Common myeloid progenitor, CD34-positive (primary cell): ENCODE data around the gene MRPL28.
"Not testable (repeated sequence)": the region's sequence is repeated elsewhere in the genome, so short reads cannot be mapped to it uniquely, and the experiment has no call there.

ENCODE experiments used
- CTCF ChIA-PET: fragments of 350-600 bp; sonication (Branson Sonifier 250); formaldehyde crosslinking; loops from one replicate; lab custom pipeline; 2021; ENCODE audit warnings: antibody characterized with exemption; lab: Charles Lee
- POLR2A ChIA-PET: fragments of 350-600 bp; sonication (Branson Sonifier 250); formaldehyde crosslinking; loops from one replicate; lab custom pipeline; 2021; ENCODE audit warnings: antibody characterized with exemption; lab: Charles Lee
- DNase-seq, 3 donors: peaks; one replicate each; pipeline versions ENCODE4 v3.0.0 to v3.0.0-alpha.2; 2013
- H3K27ac ChIP-seq, 2 experiments: 1 replicate in 1 of 2; 2 replicates in 1 of 2; pipeline ENCODE4 v1.7.0; 2013; ENCODE audit warnings: inconsistent platforms in 2 of 2, low read length in 2 of 2, mild to moderate bottlenecking in 2 of 2, low read depth in 1 of 2, moderate library complexity in 1 of 2; ENCODE audit not compliant: severe bottlenecking in 2 of 2, insufficient read depth in 1 of 2, poor library complexity in 1 of 2
- H3K27me3 ChIP-seq, 5 experiments: replicated peaks in 2 of 5; 1 replicate in 3 of 5; 2 replicates in 2 of 5; pipeline versions ENCODE4 v1.6.1 to v1.7.0; 2013; ENCODE audit warnings: low read length in 4 of 5, mild to moderate bottlenecking in 2 of 5, moderate library complexity in 2 of 5, inconsistent platforms in 1 of 5; ENCODE audit not compliant: insufficient read depth in 5 of 5, control insufficient read depth in 4 of 5
- H3K36me3 ChIP-seq, 4 experiments: 1 replicate in 2 of 4; 2 replicates in 2 of 4; pipeline versions ENCODE4 v1.6.1 to v1.7.0; 2013; ENCODE audit warnings: low read length in 3 of 4, control low read depth in 1 of 4, mild to moderate bottlenecking in 1 of 4; ENCODE audit not compliant: control insufficient read depth in 4 of 4, insufficient read depth in 4 of 4
- H3K4me1 ChIP-seq, 4 experiments: 1 replicate in 3 of 4; 2 replicates in 1 of 4; pipeline versions ENCODE4 v1.6.1 to v1.7.1; 2013; ENCODE audit warnings: low read length in 3 of 4, mild to moderate bottlenecking in 3 of 4, control low read depth in 1 of 4, inconsistent platforms in 1 of 4, moderate library complexity in 1 of 4; ENCODE audit not compliant: control insufficient read depth in 4 of 4, insufficient read depth in 4 of 4; ENCODE audit errors: control extremely low read depth in 1 of 4
- H3K4me3 ChIP-seq, 7 experiments: 1 replicate in 4 of 7; 2 replicates in 3 of 7; pipeline versions ENCODE4 v1.5.1 to v1.7.0; 2013; ENCODE audit warnings: mild to moderate bottlenecking in 7 of 7, low read length in 6 of 7, moderate library complexity in 6 of 7, inconsistent platforms in 2 of 7, low read depth in 2 of 7, control low read depth in 1 of 7; ENCODE audit not compliant: insufficient read depth in 4 of 7, control insufficient read depth in 1 of 7; ENCODE audit errors: extremely low read depth in 1 of 7
- H3K9me3 ChIP-seq, 5 experiments: 1 replicate in 4 of 5; 2 replicates in 1 of 5; pipeline versions ENCODE4 v1.6.1 to v1.7.1; 2013; ENCODE audit warnings: low read length in 4 of 5, mild to moderate bottlenecking in 2 of 5, inconsistent platforms in 1 of 5, low read depth in 1 of 5, moderate library complexity in 1 of 5; ENCODE audit not compliant: control insufficient read depth in 4 of 5, insufficient read depth in 2 of 5; ENCODE audit errors: control extremely low read depth in 1 of 5
- WGBS: methylation state at CpG from one replicate; pipeline ENCODE4 v1.1.5; 2013; ENCODE audit not compliant: insufficient coverage; 5-methylcytosine and 5-hydroxymethylcytosine counted together

Gene MRPL28

GRCh38 chr16:381012-381788, 10.9 kb upstream of the MRPL28 start:
- H3K36me3 ChIP-seq: peaks cover 0 to 14% (median 7%) of the 10 kb centered on the region in 4 experiments
- no peak overlapping the region for H3K27ac ChIP-seq
- WGBS: 1% methylated on average over 63 of the region's 73 CpGs
- H3K4me1 ChIP-seq: peaks cover 0 to 36% (median 29%) of the 10 kb centered on the region in 4 experiments
- ChIA-PET CTCF (interaction anchor here (0.8 to 1.7 kb wide), 2 partner anchors 14 to 146 kb away, joined by 3 to 5 read pairs; no protein-coding TSS in a partner anchor), POLR2A (interaction anchor here (2.5 kb wide), 1 partner anchor 10 kb away, joined by 7 read pairs; the partner anchor contains the start of gene MRPL28)
- H3K4me3 ChIP-seq: peak overlapping the region; percentile 59 to 80 (median 71)
- H3K27me3 ChIP-seq: no peaks in the 10 kb centered on the region
- no peaks in the 10 kb centered on the region for H3K9me3 ChIP-seq
- DNase-seq: no peak

- no peak overlapping the region for H3K27ac ChIP-seq
- H3K4me1 ChIP-seq: peaks cover 0 to 36% (median 29%) of the 10 kb centered on the region in 4 experiments
- no peaks in the 10 kb centered on the region for H3K9me3 ChIP-seq
- ChIA-PET CTCF (interaction anchor here (0.8 to 1.7 kb wide), 2 partner anchors 14 to 146 kb away, joined by 3 to 5 read pairs; no protein-coding TSS in a partner anchor), POLR2A (interaction anchor here (2.5 kb wide), 1 partner anchor 10 kb away, joined by 7 read pairs; the partner anchor contains the start of gene MRPL28)
- no peaks in the 10 kb centered on the region for H3K27me3 ChIP-seq
- no peak for DNase-seq
- peak overlapping the region in 6 of 7 experiments; percentile 59 to 80 (median 72) for H3K4me3 ChIP-seq
- WGBS: 3% methylated on average over 5 of the region's 12 CpGs
- peaks cover 0 to 20% (median 10%) of the 10 kb centered on the region in 4 experiments for H3K36me3 ChIP-seq
These were observed 10.3 kb upstream of the MRPL28 start for GRCh38 chr16:380762-381011.

GRCh38 chr16:379961-380761, 9.8 kb upstream of the MRPL28 start:
- WGBS: 92% methylated on average over 20 of the region's 27 CpGs
- Histone ChIP-seq H3K27me3 (no peaks in the 10 kb centered on the region), H3K9me3 (no peaks in the 10 kb centered on the region), H3K4me1 (peaks cover 0 to 36% (median 29%) of the 10 kb centered on the region in 4 experiments), H3K27ac (no peak overlapping the region), H3K4me3 (peak overlapping the region in 3 of 7 experiments; percentile 70 to 80 (median 71)), H3K36me3 (peaks cover 0 to 22% (median 11%) of the 10 kb centered on the region in 4 experiments)
- ChIA-PET CTCF (interaction anchor here (0.8 to 1.7 kb wide), 2 partner anchors 13 to 145 kb away, joined by 3 to 5 read pairs; no protein-coding TSS in a partner anchor), POLR2A (interaction anchor here (2.5 kb wide), 1 partner anchor 9 kb away, joined by 7 read pairs; the partner anchor contains the start of gene MRPL28)
- DNase-seq: no peak

GRCh38 chr16:379183-379960, 9.0 kb upstream of the MRPL28 start:
- ChIA-PET CTCF (no interaction called here), POLR2A (interaction anchor here (2.5 kb wide), 1 partner anchor 9 kb away, joined by 7 read pairs; the partner anchor contains the start of gene MRPL28)
- 93% methylated on average over 14 of the region's 16 CpGs for WGBS
- Histone ChIP-seq H3K27me3 (no peaks in the 10 kb centered on the region), H3K27ac (no peak overlapping the region), H3K36me3 (peaks cover 0 to 30% (median 15%) of the 10 kb centered on the region in 4 experiments), H3K4me3 (no peak overlapping the region), H3K4me1 (peaks cover 0 to 35% (median 27%) of the 10 kb centered on the region in 4 experiments), H3K9me3 (no peaks in the 10 kb centered on the region)
- DNase-seq: no peak

GRCh38 chr16:378821-379182, 8.5 kb upstream of the MRPL28 start:
- Histone ChIP-seq H3K27ac (no peak overlapping the region), H3K4me1 (peaks cover 0 to 29% (median 24%) of the 10 kb centered on the region in 4 experiments), H3K4me3 (no peak overlapping the region), H3K36me3 (peaks cover 0 to 36% (median 20%) of the 10 kb centered on the region in 4 experiments), H3K9me3 (no peaks in the 10 kb centered on the region), H3K27me3 (no peaks in the 10 kb centered on the region)
- POLR2A ChIA-PET: no interaction called here
- no peak for DNase-seq
- CTCF ChIA-PET: no interaction called here
- WGBS: 96% methylated on average over 14 of the region's 14 CpGs

- H3K4me3 ChIP-seq, CTCF ChIA-PET, POLR2A ChIA-PET, H3K27me3 ChIP-seq, DNase-seq, H3K27ac ChIP-seq, H3K9me3 ChIP-seq: not testable (repeated sequence)
- 96% methylated on average over 24 of the region's 36 CpGs for WGBS
- Histone ChIP-seq H3K36me3 (peaks cover 0 to 41% (median 23%) of the 10 kb centered on the region in 4 experiments), H3K4me1 (peaks cover 0 to 24% (median 18%) of the 10 kb centered on the region in 4 experiments)
These were observed 7.9 kb upstream of the MRPL28 start for GRCh38 chr16:378113-378820.
